ENCODE measurements around the gene SYNE3.

SYNE3 gene

GRCh38 chr14:95489214-95490137 is 27.0 kb downstream of the SYNE3 start:
- no peak for DNase-seq (ENCODE audit: low read depth)

DNA sequence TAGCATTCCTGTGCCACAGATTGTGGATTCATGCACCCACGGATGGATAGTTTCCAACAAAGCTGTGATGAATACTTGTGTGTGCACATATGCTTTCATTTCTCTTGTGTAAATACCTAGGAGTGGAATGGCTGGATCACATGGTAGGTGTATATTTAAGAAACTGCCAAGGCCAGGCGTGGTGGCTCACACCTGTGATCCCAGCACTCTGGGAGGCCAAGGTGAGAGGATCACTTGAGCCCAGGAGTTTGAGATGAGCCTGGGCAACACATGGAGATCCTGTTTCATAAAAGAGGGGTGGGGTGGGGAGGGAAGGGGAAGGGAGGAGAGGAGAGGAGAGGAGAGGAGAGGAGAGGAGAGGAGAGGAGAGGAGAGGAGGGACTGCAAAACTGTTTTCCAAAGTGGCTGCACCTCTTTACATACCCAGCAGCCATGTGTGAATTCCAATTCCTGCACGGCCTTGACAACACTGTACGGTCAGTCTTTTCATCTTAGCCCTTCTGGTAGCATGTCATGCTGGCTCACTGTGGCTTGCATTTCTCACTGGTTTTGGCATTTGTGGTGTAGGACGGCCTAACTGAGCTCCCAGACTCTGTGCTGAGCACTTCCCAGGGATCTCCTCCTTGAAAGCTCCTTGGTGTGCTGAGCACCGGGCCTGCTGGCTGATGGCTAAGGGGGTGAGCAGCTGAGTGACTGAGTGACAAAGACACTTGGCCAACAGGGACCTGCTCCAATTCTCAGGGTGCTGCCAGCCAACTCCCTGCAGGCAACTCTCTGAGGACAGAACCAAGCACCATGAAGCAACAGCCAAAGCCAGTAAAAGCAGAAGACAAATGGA is 27.9 kb downstream of the SYNE3 start:
- no peak for DNase-seq (ENCODE audit: low read depth)

GRCh38 chr14:95487669-95488084 is 28.8 kb downstream of the SYNE3 start:
- DNase-seq (ENCODE audit: low read depth): no peak

GRCh38 chr14:95486875-95487668 is 29.4 kb downstream of the SYNE3 start:
- DNase-seq (ENCODE audit: low read depth): no peak

DNA sequence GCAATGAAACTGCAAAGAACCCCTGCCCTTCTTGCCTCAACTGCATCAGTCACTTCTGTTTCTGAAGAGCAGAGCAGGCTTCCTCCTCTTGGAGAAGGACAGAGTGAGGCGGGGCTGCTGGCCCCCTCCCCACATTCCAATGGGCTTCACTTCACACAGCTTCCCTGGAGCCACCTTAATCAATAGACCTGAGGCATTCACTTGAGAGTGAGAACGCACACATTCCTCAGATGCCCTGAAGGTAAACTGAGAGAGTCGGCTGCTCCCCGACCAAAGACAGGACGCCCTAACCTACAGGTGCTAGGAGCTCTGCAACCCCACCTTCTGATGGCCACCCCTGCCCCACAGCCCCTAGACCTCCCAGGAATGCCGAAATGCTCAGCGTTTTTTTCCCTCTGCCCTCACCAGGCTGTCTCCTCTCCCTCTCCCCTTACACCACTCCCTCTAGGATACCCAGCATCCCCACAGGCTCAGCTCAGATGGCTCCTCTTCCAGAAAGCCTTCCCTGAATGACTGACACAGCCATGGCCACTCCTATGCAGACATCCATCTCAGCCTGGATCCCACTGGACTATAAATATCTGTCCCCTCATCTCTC is 31.1 kb downstream of the SYNE3 start:
- DNase-seq (ENCODE audit: low read depth): no peak

GRCh38 chr14:95484296-95484695 is 32.2 kb downstream of the SYNE3 start:
- DNase-seq (ENCODE audit: low read depth): no peak

GRCh38 chr14:95483309-95484165 is 32.9 kb downstream of the SYNE3 start:
- peak; percentile 84 for DNase-seq (ENCODE audit: low read depth)

DNA sequence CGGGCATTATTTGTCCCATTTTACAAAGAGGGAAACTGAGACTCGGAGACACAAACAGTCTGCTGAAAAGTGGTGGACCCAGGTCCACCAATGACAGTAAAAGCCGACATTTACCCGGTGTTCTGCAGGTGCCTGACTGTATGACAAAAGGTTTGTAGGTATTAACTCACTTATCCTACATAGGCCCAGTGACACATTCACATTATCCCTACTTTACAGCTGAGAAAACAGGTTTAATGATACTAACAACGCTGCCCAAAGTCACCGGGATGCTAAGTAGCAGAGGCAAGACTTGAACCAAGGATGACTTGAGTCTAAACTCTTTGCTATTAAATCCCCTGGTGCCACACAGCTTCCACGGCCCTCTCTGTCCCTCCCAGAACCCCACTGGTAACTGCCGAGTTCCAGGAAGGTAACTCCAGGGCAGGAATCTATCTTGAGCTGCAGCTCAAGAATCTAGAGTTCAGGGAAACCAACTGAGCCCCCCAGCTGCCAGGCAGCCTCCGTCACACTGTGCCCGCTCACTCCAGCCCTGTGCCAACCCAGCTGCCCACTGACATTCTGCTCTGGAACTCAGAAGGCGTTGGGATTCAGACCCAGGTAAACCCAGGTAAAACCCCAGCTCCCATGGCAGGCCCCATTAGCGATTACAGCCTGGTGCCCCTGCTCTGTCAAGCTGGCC is 33.7 kb downstream of the SYNE3 start:
- DNase-seq (ENCODE audit: low read depth): no peak

GRCh38 chr14:95481391-95482022 is 34.9 kb downstream of the SYNE3 start:
- no peak for DNase-seq (ENCODE audit: low read depth)

GRCh38 chr14:95480887-95481226 is 35.6 kb downstream of the SYNE3 start:
- no peak for DNase-seq (ENCODE audit: low read depth)

DNA sequence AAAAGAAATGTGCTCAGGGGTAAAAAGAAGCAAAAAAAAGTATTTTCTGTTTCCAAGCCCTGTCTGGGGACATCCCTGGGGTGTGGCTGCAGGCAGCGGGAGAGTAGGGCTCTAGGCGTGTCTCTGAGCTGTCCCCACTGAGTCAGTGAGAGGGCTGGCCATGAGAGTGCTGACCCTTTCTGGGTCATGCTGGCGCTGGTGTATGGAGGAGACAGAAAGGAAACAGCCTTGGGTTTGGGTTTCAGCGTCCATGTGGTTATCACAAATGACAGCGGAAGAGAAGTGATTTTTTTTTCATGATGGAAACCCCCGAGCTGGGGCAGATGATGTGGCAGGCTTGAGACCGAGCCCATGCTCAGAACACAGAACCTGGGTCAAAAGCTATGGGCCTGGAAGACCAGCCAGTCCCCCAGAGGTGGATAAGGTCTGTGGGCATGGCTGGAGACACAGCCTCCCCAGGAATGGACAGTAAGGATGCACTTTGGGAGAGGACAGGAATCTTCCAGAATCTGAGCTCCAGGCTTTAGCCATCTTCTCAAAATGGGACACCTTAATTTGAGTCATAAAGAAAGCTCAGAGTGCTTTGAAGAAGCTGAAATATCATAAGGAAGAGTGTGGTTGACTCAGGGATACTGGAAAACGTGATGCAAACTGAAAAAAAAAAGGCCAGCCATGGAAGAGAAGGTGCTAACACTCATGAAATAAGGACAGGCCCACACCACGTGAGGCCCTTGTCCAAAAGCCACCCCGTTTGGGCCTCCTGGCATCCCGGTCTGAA is 36.2 kb downstream of the SYNE3 start:
- no peak for DNase-seq (ENCODE audit: low read depth)

GRCh38 chr14:95479494-95479893 is 37.0 kb downstream of the SYNE3 start:
- no peak for DNase-seq (ENCODE audit: low read depth)

DNA sequence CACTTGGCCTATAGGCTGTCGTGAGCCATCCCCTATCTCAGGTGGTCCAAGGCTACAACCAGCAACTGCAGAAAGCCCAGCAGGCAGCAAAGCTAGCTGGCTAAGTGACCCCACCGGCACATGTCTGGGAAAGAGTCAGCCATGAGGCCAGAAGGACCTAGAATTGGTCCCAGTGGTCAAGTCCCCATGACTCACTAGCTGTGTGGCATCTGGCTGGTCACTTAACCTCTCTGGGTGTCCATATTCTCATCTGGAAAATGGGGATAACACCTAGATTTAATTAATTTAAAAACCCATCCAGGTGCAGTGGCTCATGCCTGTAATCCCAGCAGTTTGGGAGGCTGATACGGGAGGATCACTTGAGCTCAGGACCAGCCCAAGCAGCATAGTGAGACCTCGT is 37.6 kb downstream of the SYNE3 start:
- no peak for DNase-seq (ENCODE audit: low read depth)

DNA sequence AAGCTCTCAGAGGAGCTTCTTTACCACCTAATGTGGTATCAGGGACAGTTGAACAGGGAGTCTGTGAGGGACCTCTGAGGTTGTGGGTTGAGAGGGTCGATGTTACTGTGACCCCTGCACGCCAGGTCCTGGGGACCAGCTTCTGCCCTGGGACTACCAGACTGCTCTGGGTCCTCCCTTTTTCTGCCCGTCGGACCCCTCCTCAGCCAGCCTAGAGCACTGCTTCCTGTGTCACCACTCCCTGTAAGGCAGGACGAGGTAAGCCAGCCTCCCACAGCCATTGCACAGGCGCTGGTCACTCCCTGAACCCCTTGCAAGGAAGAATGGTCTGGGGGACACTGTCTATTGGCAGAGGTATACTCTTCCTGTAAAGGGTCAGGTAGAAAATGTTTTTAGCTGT is 38.1 kb downstream of the SYNE3 start:
- no peak for DNase-seq (ENCODE audit: low read depth)

- no peak for DNase-seq (ENCODE audit: low read depth)
These were observed 38.8 kb downstream of the SYNE3 start for GRCh38 chr14:95477411-95478269.

GRCh38 chr14:95476747-95477146 is 39.7 kb downstream of the SYNE3 start:
- DNase-seq (ENCODE audit: low read depth): no peak

- DNase-seq (ENCODE audit: low read depth): no peak
These were observed 40.8 kb downstream of the SYNE3 start for GRCh38 chr14:95475540-95476240.
